ENCODE measurements around the gene PTGES3.

DNA sequence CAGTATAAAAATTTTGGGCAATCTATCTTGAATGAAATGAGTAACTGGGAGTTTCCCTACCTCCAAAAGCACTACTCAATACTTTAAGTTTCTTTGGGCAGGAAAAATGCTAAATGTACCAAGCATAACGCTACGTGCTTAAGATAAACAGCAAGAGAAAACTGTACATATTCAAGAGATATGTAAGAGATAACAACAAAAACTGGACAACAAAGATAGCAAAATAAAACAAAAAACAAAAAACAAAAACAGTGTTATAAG lies 20.0 kb downstream of the PTGES3 start:
- TF ChIP-seq, protein P1, sequence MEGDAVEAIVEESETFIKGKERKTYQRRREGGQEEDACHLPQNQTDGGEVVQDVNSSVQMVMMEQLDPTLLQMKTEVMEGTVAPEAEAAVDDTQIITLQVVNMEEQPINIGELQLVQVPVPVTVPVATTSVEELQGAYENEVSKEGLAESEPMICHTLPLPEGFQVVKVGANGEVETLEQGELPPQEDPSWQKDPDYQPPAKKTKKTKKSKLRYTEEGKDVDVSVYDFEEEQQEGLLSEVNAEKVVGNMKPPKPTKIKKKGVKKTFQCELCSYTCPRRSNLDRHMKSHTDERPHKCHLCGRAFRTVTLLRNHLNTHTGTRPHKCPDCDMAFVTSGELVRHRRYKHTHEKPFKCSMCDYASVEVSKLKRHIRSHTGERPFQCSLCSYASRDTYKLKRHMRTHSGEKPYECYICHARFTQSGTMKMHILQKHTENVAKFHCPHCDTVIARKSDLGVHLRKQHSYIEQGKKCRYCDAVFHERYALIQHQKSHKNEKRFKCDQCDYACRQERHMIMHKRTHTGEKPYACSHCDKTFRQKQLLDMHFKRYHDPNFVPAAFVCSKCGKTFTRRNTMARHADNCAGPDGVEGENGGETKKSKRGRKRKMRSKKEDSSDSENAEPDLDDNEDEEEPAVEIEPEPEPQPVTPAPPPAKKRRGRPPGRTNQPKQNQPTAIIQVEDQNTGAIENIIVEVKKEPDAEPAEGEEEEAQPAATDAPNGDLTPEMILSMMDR (IDR thresholded peaks at IDR 0.05) = no peak
- TF ChIP-seq POLR2A (IDR thresholded peaks at IDR 0.05) = no peak
